Spinal cord (tissue), 10 donors: ENCODE measurements around the gene ARHGAP10. TPM values are rescaled to one million over a fixed set of nuclear protein-coding genes. Genes with fewer than 3 reads are reported as not detected.

Experiments
- DNase-seq, 6 donors: peaks; one replicate each; pipeline versions ENCODE4 v3.0.0 to v3.0.0-alpha.2; 2013 to 2015; ENCODE audit warnings: low spot score in 6 of 6, low read depth in 4 of 6
- H3K27ac ChIP-seq: one replicate; pipeline ENCODE4 v1.5.1; 2013; ENCODE audit warnings: low read depth, low read length, control low read depth
- H3K27me3 ChIP-seq: one replicate; pipeline ENCODE4 v1.6.1; 2013; ENCODE audit warnings: low read length; ENCODE audit not compliant: control insufficient read depth, insufficient read depth
- H3K36me3 ChIP-seq: one replicate; pipeline ENCODE4 v1.6.1; 2013; ENCODE audit warnings: low read length; ENCODE audit not compliant: control insufficient read depth, insufficient read depth
- H3K4me1 ChIP-seq: one replicate; pipeline ENCODE4 v1.6.1; 2013; ENCODE audit warnings: low read length; ENCODE audit not compliant: control insufficient read depth, insufficient read depth
- H3K4me3 ChIP-seq: one replicate; pipeline ENCODE4 v1.5.1; 2013; ENCODE audit warnings: low read depth, low read length, control low read depth
- H3K9me3 ChIP-seq: one replicate; pipeline ENCODE4 v1.6.1; 2013; ENCODE audit warnings: low read length; ENCODE audit not compliant: control insufficient read depth, insufficient read depth
- WGBS: methylation state at CpG from one replicate; pipeline ENCODE4 v1.1.5; 2013; ENCODE audit warnings: missing lambda C conversion rate; ENCODE audit not compliant: insufficient coverage; 5-methylcytosine and 5-hydroxymethylcytosine counted together
- polyA plus RNA-seq, 2 donors: library from polyadenylated mRNA; unstranded; fragments of 120-200 nt; gene quantifications; one replicate each; pipeline ENCODE4 v1.2.1, GENCODE V29; 2013; ENCODE audit not compliant: insufficient read length in 2 of 2
- small RNA-seq: library from RNA; depleted of rRNA; stranded (forward); fragments of <200 nt; gene quantifications from one replicate; pipeline ENCODE3, GENCODE V24; 2014; ENCODE audit warnings: low replicate concordance
- total RNA-seq, 2 donors: library from RNA; depleted of rRNA in 1 of 2; stranded (reverse); fragments of 120-200 nt in 1 of 2; fragments of >200 nt in 1 of 2; gene quantifications; one replicate each; pipeline versions ENCODE4 v1.2.3 to v1.2.4, GENCODE V29; 2013 to 2014
- donor health status: healthy.

ARHGAP10 gene
- total and polyA plus RNA-seq, 4 donors: 6.4 to 27.8 (median 17.4) TPM

DNA sequence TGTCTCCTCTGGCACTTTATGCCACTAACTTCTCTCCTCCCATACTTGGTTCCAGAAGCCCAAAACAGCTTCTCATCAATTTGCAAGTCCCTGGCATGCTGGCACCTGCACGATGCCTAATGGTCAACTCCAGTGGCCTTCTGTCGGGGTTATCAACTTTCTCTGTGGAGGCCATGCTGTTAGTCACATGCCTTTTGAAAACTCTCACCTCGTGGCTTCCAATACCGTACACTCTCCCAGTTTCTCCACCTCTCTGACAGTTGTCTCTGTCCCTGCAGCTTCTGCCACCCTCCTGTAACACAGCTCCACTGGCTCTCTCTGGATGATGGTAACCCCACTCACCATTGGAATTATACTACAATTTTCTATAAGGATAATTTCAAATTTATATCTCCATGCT is 386.3 kb downstream of the ARHGAP10 start:
- no peaks in the 10 kb centered on the region for H3K27me3 ChIP-seq
- no peak overlapping the region for H3K27ac ChIP-seq
- no peaks in the 10 kb centered on the region for H3K9me3 ChIP-seq
- 94% methylated on average over 4 of the region's 4 CpGs for WGBS
- H3K36me3 ChIP-seq: peaks cover 4% of the 10 kb centered on the region
- H3K4me3 ChIP-seq: no peak overlapping the region
- DNase-seq: no peak
- H3K4me1 ChIP-seq: no peaks in the 10 kb centered on the region

DNA sequence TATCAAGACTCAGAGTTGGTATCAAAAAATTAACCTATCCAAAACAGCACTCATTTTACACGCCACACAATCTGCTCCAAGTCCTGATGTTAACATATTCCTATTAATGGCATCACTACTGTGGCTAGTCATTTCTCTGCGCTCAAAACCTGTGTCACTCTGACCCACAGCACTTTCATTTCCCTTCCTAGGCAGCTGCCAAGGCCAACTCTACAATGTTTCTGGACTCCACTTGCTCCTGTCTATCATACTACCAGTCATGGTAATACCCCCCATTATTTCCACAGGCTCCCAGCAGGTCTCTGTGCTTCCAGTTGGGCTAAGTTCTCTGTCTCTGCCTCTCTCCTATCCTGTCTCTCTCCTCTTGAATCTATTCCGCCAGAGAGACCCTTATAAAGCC is 386.7 kb downstream of the ARHGAP10 start:
- Histone ChIP-seq H3K27ac (no peak overlapping the region), H3K27me3 (no peaks in the 10 kb centered on the region), H3K4me3 (no peak overlapping the region), H3K9me3 (peaks cover 2% of the 10 kb centered on the region), H3K4me1 (no peaks in the 10 kb centered on the region), H3K36me3 (peaks cover 4% of the 10 kb centered on the region)
- 94% methylated on average over 3 of the region's 3 CpGs for WGBS
- DNase-seq: no peak

DNA sequence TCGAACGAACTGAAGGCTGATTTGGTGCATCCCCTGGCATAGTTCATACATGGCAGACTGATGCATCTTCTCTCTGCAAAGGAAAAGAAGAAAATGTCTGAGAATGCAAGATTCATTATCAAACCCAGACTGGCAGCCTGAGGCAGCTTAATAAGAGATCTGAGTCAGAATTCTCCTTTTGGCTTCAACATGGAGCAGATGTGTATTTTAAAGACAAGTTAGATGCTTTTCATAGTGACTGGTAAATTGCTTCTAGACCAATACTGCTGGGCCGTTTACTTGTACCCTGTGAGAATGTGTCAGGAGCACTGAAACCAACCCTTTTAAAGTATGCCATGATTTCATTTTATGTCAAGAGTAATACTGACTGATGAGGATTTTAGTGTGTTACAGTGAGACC is 388.3 kb downstream of the ARHGAP10 start:
- Histone ChIP-seq H3K36me3 (peaks cover 4% of the 10 kb centered on the region), H3K4me1 (no peaks in the 10 kb centered on the region), H3K4me3 (no peak overlapping the region), H3K27ac (no peak overlapping the region), H3K27me3 (no peaks in the 10 kb centered on the region), H3K9me3 (peaks cover 5% of the 10 kb centered on the region)
- 92% methylated on average over 2 of the region's 3 CpGs for WGBS
- DNase-seq: no peak

Small RNAs within 50 kb of the gene (small RNA-seq; reads per million reads assigned to genes)
- gene MIR4799 (not detected), gene RN7SL254P (not detected), gene RNA5SP165 (not detected)

Other genes starting within 250 kb of the ARHGAP10 start
- 10 to 100 TPM; 52.1 to 54.8 TPM for gene TMEM184C, start 114.7 kb upstream of the ARHGAP10 start, total RNA-seq
- gene TMEM184C, start 114.7 kb upstream of the ARHGAP10 start, polyA plus RNA-seq: 10 to 100 TPM; 41.7 to 45.1 TPM
- gene PRMT9, start 47.9 kb upstream of the ARHGAP10 start, total RNA-seq: 10 to 100 TPM; 20.7 to 27.2 TPM
- 10 to 100 TPM; 14.4 to 14.5 TPM for gene PRMT9, start 47.9 kb upstream of the ARHGAP10 start, polyA plus RNA-seq